Measurements from ENCODE around the gene PRSS8.
"Not testable (repeated sequence)": the region's sequence is repeated elsewhere in the genome, so short reads cannot be mapped to it uniquely, and the experiment has no call there.

PRSS8 gene

DNA sequence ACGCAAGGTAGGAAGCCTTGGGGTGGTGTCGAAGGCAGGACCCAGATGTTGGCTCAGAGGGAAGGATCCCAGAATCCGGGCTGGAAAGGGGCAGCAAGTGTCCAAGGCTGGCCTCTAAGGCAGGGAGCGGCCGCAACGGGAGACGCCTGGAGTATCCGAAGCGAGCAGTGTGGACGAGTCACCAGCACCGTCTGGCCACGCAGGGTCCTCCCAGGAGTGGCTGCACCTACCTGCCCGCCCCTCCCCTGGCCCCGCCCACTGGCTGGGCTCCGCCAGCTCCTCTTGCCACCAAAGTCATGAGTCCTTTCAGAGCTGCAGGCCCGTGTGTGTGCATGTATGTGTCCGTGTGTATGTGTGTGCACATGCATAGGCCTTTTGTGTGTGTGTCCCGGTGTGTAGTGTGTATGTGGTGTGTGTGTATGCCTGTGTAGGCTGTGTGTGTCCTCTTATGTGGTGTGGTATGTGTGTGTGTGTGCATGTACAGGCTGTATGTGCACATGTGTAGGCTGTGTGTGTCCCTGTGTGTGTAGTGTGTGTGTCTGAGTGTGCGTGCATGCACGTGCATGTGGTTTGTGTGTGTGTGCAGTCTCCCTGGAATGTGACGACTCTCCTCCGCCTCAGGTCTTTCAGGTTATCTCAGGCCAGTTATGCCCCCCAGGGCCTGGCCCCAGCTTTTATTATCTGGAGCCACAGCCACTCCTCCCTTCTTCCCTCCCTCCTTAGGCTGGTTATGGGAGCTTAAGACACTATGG, at the start of gene PRSS8:
Gene PRSS8 (minus strand): TSS at position 193 of the 752 bp plus-strand sequence. CDS start 229 bp downstream, outside the sequence.
- DNase-seq: no peak

DNA sequence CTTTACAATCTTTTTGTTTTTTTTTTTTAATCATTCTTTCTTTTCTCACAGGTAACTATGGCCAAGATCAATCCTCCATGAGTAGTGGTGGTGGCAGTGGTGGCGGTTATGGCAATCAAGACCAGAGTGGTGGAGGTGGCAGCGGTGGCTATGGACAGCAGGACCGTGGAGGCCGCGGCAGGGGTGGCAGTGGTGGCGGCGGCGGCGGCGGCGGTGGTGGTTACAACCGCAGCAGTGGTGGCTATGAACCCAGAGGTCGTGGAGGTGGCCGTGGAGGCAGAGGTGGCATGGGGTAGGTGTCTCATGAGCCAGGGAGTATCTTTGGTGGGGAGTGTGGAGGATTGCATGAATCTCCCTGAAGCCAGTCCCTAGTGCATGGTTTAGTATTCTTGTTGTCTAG, 49.4 kb upstream of the PRSS8 start:
- DNase-seq: no peak

- DNase-seq: no peak
Measured at GRCh38 chr16:31183432-31184428, 48.2 kb upstream of the PRSS8 start.

DNA sequence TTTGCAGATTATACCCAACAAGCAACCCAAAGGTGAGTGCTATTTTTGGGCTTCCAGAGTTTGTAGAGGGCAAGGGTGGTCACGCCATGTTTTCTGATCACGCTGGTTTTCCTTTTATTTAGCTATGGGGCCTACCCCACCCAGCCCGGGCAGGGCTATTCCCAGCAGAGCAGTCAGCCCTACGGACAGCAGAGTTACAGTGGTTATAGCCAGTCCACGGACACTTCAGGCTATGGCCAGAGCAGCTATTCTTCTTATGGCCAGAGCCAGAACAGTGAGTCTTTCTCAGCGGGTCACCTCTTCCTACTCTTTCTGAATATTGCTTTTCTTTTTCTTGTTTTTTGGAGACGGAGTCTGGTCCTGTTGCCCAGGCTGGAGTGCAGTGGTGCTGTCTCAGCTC, 46.9 kb upstream of the PRSS8 start:
- no peak for DNase-seq

DNA sequence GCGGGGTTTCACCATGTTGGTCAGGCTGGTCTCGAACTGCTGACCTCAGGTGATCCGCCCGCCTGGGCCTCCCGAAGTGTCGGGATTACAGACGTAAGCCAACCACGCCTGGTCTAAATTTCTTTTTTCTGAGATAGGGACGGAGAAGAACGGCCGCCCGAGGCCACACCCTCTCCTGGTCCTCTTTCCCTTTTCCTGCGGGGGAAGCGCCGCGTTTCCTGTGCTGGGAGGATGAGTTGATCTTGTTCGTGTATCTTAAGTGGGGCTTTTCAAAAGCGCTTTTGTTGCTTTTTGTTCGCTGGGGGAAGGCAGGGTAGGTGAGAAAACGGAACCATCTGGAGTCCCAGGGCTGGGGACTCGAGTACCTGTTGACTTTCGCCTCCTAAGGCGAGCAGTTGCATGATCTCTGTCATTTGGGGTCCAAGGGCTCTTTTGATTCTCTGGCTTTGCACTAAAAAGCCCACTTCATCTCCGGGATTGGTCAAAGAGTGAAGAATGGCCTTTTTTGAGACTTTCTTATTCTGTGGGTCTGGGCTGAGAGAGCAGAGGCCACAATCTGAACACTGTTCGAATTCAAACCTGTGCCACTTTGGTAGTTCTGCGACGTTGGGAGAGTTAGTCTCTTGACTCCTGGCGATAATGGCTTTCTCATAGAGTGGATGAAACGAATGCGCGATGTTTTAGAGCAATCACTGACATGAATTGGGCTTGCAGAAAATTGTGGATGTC, 45.7 kb upstream of the PRSS8 start:
- peak; percentile 73 for DNase-seq

DNA sequence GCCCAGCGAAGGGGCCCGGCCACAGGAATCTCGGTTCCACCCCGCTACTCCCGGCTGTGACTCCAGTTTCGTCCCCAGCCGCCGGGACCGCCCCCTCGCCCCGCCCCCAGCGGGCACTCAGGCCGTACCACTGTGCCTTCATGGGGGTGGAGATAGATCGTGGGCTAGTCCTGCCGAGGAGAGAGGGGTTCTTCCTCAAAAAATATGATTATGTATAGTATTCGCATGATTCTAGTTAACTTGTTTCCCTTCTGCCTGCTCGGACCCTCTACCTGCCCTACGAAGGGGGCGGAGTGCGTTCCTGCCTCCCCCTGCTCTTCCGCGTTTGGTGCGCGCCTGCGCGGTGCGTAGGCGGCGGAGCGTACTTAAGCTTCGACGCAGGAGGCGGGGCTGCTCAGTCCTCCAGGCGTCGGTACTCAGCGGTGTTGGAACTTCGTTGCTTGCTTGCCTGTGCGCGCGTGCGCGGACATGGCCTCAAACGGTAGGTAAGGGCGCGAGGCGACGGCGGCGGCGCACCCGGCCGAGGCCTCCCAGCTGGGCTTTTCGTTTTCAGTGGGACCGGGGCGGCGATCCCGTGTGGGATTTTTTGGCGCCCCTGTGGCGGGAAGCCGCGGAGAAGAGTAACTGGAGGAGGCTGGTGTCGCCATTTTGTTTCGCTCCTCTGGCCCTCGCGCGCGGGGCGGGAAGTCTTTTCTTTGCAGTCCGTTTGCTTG, 44.4 kb upstream of the PRSS8 start, which contains the start of gene FUS:
Gene FUS (plus strand): TSS at position 393 of the 713 bp plus-strand sequence. CDS start 76 bp downstream, at position 469.
- peak; percentile 95 for DNase-seq

DNA sequence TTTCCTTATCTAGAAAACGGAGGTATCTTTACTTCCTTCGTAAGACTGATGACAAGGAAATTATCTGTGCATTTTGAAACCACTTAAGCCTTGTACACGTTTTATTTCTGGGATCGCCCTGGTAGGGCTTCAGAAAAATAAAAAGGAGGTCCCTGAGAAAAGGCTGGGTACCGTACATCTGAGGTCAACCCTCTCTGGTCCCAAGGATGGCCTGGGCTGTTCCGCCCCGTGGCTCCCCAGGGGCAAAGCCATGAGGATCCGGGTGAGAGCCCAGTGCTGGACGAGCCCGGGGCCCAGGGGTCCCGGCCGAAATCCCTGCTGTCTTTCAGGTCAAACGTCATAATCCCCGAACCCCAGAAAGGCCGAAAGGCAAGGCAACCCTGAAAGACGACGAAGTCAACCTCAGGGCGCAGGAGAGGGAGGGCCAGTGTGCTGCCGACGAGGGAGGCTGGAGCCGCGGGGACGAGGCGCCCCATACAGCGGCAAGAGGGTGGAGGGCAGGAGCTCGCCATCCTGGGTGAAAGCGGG, 43.8 kb upstream of the PRSS8 start:
- no peak for DNase-seq

DNA sequence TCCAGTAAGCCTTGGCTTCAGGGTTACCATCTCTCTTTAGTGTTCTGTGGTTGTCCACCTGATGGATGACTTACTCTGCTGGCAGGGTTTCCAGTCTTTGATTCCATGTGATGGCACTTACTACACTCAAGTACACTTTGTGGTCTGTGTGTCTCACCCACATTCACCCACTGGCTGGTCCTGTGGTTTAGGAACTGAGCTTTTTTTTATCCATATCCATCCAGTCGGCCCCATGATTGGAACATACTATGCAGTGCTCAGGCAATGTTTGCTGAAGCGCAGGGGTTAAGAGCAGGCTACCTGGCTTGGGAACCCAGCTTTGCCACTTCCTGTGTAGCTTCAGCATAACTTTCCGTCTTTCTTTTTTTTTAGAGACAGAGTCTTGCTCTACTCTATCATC, 41.6 kb upstream of the PRSS8 start:
- peak; percentile 64 for DNase-seq

DNA sequence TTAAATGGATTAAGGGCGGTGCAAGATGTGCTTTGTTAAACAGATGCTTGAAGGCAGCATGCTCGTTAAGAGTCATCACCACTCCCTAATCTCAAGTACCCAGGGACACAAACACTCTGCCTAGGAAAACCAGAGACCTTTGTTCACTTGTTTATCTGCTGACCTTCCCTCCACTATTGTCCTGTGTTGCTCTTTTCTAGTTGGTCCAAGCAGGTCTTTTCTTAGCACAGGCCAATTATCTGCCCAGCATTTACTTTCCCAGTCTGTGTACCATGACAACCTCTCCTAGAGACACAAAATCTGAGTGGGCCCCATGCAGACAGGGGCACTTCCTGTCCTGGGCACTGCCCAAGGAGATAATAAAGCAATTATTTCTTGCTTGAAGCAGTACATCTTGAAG, 34.5 kb upstream of the PRSS8 start:
- not testable (repeated sequence) for DNase-seq

DNA sequence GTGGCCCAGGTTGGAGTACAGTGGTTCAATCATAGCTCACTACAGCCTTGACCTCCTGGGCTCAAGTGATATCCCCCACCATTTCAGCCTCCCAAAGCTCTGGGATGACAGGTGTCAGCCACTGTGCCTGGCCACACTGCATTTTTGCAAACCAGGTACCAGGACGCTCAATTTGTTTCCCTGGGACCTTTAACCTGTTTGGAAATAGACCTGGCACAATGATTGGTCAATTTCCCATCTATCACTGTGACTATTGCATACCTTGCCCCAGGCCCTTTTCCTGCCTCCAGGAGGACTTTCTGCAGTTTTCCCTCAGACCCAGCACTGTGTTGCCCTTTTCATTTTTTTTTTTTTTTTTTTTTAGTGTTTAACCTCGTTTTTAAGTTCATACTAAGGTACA, 33.3 kb upstream of the PRSS8 start:
- DNase-seq: no peak

- DNase-seq: no peak
Measured at GRCh38 chr16:31167315-31167714, 31.8 kb upstream of the PRSS8 start.

DNA sequence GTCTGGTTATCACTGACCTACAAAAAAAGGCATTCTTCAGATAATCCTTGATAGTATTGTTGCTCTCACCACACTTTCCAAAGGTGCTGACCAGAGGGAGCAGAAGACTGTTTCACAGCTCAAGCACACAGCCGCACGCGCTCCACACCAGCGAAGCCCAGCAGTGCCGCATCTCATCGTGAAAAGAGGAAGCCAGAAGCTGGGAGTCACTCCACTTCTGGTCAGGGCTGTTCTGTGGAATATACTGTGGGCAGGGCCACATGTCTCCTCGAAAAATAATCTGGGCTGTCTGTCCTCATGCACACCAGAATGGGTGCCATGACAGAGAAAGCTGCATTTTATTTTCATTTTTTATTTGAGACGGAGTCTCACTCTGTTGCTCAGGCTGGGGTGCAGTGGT, 21.6 kb upstream of the PRSS8 start:
- DNase-seq: peak; percentile 81

DNA sequence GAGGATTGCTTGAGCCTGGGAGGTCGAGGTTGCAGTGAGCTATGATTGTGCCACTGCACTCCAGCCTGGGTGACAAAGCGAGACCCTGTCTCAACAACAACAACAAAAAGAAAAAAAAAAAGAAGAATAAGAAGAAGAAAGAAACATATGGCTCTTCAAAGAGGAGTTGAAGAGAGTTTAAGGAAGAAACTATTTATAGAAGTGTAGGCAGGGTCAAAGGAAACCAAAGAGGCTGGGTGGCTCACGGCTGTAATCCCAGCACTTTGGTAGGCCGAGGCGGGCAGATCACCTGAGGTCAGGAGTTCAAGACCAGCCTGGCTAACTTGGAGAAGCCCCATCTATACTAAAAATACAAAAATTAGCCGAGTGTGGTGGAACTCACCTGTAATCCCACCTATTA, 15.4 kb upstream of the PRSS8 start:
- not testable (repeated sequence) for DNase-seq

DNA sequence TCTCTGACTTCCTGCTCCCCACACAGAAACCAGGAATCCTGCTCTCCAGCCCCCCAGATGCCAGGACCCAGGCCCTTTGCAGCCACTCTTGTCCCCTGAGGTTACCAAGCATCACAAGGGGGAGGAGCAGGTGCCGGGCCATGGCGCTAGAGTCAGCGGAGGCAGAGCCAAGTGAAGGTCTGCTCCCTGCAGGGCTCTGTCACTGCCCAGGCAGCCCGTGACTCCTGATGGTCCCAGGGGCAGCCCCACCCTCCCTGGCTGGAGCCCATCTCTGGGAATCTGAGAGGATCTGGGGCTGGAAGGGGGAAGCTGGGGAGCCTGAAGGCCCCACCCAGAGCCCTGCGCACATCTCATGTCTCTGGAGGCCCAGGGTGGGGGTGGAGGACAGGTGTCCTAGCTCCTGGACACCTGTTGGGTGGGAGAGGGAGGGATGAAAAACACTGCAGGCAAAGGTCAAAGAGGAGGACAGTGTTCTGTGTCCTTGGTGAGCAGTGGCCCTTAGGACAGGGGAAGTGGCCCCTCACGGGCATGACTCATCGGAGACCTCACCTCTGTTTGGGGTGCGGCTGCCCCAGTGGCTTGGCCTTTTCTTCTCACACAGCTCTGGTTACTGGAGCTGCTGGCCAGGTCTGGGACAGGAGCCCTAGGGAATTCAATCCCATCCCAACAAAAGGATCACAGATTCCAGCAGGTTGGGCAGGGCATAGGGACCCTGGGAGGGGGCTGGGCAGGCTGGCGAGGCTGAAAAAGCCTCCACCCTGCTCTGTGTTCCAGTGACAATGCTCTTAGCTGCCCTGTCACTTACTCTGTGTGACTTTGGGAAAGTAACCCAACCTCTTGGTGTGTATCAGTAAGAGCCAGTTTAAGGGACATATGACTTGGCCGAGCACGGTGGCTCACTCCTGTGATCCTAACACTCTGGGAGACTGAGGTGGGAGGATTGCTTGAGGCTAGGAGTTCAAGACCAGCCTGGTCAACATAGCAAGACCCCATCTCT, 14.7 kb upstream of the PRSS8 start, which contains the start of gene PRSS36:
Gene PRSS36 (minus strand): TSS at position 173 of the 997 bp plus-strand sequence. CDS start 31 bp downstream, at position 142.
- no peak for DNase-seq

DNA sequence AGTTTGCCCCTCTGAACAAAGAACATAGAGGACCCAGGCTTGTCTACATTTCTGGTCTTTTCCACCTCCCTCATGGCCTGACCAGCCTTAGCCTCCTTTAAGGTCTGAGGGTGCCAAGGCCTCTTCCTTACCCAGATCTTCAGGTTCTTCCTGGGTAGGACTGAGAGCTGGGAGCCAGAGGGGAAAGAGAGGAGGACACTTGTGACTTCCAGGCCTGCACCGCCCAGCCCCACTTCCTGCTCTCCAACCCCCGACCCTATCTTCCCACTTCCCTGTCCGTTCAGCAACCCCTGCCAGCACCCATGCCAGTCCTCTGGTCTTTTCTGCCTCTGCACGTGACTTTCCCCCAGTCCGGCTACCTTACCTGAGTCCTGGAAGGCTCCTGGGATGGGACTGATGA, 13.8 kb upstream of the PRSS8 start:
- peak; percentile 23 for DNase-seq

DNA sequence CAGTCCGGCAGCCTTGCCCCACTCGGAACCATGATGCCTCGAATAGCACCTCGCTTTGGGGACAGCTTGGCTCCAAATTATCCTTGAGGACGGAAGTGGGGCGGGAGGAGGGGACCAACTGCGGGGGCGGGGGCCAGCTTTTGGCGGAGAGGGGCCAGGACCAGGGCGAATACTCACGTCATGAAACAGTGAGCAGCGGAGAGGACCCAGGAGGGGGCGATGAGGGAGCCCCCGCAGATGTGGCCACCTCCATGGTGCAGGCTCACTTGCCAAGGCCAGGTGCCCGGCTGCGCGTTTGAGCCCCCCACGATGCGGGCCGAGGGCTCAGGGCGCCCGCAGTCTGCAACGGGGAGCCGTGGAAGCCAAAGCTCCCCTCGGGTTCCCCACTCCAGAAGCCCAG, 13.4 kb upstream of the PRSS8 start:
- no peak for DNase-seq

- DNase-seq: no peak
Measured at GRCh38 chr16:31148281-31148728, 12.8 kb upstream of the PRSS8 start.

- no peak for DNase-seq
Measured at GRCh38 chr16:31147574-31147973, 12.0 kb upstream of the PRSS8 start.

- DNase-seq: no peak
Measured at GRCh38 chr16:31145398-31145990, 10.0 kb upstream of the PRSS8 start.

DNA sequence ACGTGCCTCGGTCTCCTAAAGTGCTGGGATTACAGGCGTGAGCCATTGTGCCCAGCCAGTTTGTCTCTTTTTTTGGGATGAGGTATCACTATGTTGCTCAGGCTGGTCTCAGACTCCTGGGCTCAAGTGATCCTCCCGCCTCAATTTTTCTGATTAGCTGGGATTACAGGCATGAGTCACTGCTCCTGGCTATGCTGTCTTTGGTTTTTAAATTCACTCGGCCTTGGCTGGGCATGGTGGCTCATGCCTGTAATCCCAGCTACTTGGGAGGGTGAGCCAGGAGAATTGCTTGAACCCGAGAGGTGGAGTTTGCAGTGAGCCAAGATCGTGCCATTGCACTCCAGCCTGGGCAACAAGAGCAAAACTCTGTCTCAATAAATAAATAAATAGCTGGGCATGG, 8.9 kb upstream of the PRSS8 start:
- DNase-seq: not testable (repeated sequence)

Data from suppressor macrophage treated with lipopolysaccharide for 4 hours (primary cell).